Adrenal gland (tissue), 12 donors: ENCODE results near the gene MARK3. TPM values are rescaled to one million over a fixed set of nuclear protein-coding genes. Genes with fewer than 3 reads are reported as not detected.

Experiments used
- DNase-seq, 7 donors: peaks; one replicate each; pipeline ENCODE4 v3.0.0-alpha.2; 2019 to 2020
- H3K27ac ChIP-seq, 5 donors: fragments of 200-600 bp; sonication (generic) in 4 of 5; 1 replicate in 3 of 5; 2 replicates in 2 of 5; pipeline versions ENCODE4 v1.5.1 to v1.8.0; 2016 to 2020; ENCODE audit warnings: mild to moderate bottlenecking in 1 of 5
- H3K27me3 ChIP-seq: fragments of 200-600 bp; 2 replicates; pipeline ENCODE4 v1.8.0; 2021
- H3K36me3 ChIP-seq, 2 donors: fragments of 200-600 bp; replicated peaks in 1 of 2; 1 replicate in 1 of 2; 2 replicates in 1 of 2; pipeline versions ENCODE4 v1.5.1 to v1.8.0; 2018 to 2022
- H3K4me1 ChIP-seq, 2 donors: fragments of 200-600 bp; replicated peaks in 1 of 2; 1 replicate in 1 of 2; 2 replicates in 1 of 2; pipeline versions ENCODE4 v1.5.1 to v1.8.0; 2018 to 2021
- H3K4me3 ChIP-seq, 4 donors: fragments of 200-600 bp; sonication (generic) in 3 of 4; one replicate each; pipeline ENCODE4 v1.5.1; 2016 to 2018
- H3K9me3 ChIP-seq, 3 donors: fragments of 200-600 bp; sonication (generic) in 1 of 3; replicated peaks in 1 of 3; 1 replicate in 2 of 3; 2 replicates in 1 of 3; pipeline versions ENCODE4 v1.5.1 to v1.8.0; 2016 to 2021
- CTCF ChIP-seq, 6 experiments: fragments of 450-650 bp in 4 of 6; fragments of 200-600 bp in 2 of 6; sonication (generic) in 1 of 6; IDR thresholded peaks; 1 replicate in 5 of 6; 2 replicates in 1 of 6; pipeline versions ENCODE4 v1.5.1 to v1.8.0; 2016 to 2021; ENCODE audit warnings: antibody characterized with exemption in 6 of 6, mild to moderate bottlenecking in 2 of 6, moderate library complexity in 1 of 6
- POLR2A ChIP-seq, 2 donors: fragments of 450-650 bp; IDR thresholded peaks; one replicate each; pipeline ENCODE4 v1.6.1; 2017; ENCODE audit warnings: antibody characterized with exemption in 2 of 2, mild to moderate bottlenecking in 2 of 2, moderate library complexity in 1 of 2
- WGBS, 4 donors: extraction: QIAGEN DNeasy Blood & Tissue Kit in 2 of 4; methylation state at CpG; one replicate each; pipeline versions ENCODE4 v1.1.5 to v1.1.7; 2013 to 2017; 5-methylcytosine and 5-hydroxymethylcytosine counted together
- intact Hi-C, 2 donors: fragments of 100-400 bp; cut with DNase I; formaldehyde crosslinking; loops; one replicate each; pipeline versions ENCODE4 v1.14.1 to v1.15.0; 2022 to 2023
- polyA plus RNA-seq, 3 donors: library from polyadenylated mRNA; stranded (reverse); fragments of 200-250 nt in 2 of 3; fragments of 350-450 nt in 1 of 3; fragmentation: Illumina TruSeq in 1 of 3; extraction: RNeasy Lipid Tissue Mini Kit (QIAGEN cat#74804) in 1 of 3; gene quantifications; one replicate each; pipeline ENCODE4 v1.2.3, GENCODE V29; 2013 to 2014
- total RNA-seq, 9 donors: library from RNA; depleted of rRNA in 4 of 9; stranded (reverse); fragments of >200 nt in 4 of 9; fragments of 120-200 nt in 1 of 9; fragmentation: NEBNext Ultra II Directional in 1 of 9; extraction: Animal tissue kit (Norgen Biotek cat#: 25700) in 1 of 9; gene quantifications; one replicate each; pipeline versions ENCODE4 v1.1.0 to v1.2.4, GENCODE V29; 2013 to 2023
- donor health status: healthy with polysubstance abuse.
- donor health status: Bipolar disorder and iron deficiency.
- donor health status: DM: yes; HTN: yes; CAD: no.
- donor health status: DM: no; HTN: no; CAD: no.
- donor health status: DM: no; HTN: no; CAD: no.
- donor health status: DM: yes; HTN: yes; CAD: no.

MARK3 gene
- total and polyA plus RNA-seq, 12 donors, result 73.1 to 233 (median 94.6) TPM

- Histone ChIP-seq H3K4me3 (no peak overlapping the region), H3K27ac (peak overlapping the region in 4 of 5 donors; percentile 17 to 53 (median 32)), H3K9me3 (no peaks in the 10 kb centered on the region), H3K4me1 (peaks cover 18 to 26% of the 10 kb centered on the region in 2 donors), H3K36me3 (peaks cover 4 to 41% of the 10 kb centered on the region in 2 donors), H3K27me3 (no peaks in the 10 kb centered on the region)
- no peak for TF ChIP-seq CTCF (IDR thresholded peaks at IDR 0.05)
- TF ChIP-seq POLR2A (IDR thresholded peaks at IDR 0.05), result no peak
- peak in 3 of 7 donors; percentile 6 to 44 (median 10) for DNase-seq
- 77 to 88% (median 83%) methylated on average over 3 of the region's 3 CpGs for WGBS, 4 donors
- intact Hi-C loops, result no loop called here
Observed at GRCh38 chr14:103507751-103508150, 122.5 kb downstream of the MARK3 start.

- no peak overlapping the region for H3K4me3 ChIP-seq
- no peaks in the 10 kb centered on the region for H3K27me3 ChIP-seq
- peaks cover 0 to 31% of the 10 kb centered on the region in 2 donors for H3K36me3 ChIP-seq
- DNase-seq, result peak in 4 of 7 donors; percentile 57 to 79 (median 70)
- TF ChIP-seq POLR2A (IDR thresholded peaks at IDR 0.05), result no peak
- no peak for TF ChIP-seq CTCF (IDR thresholded peaks at IDR 0.05)
- H3K9me3 ChIP-seq, result no peaks in the 10 kb centered on the region
- peaks cover 18 to 29% of the 10 kb centered on the region in 2 donors for H3K4me1 ChIP-seq
- 49 to 60% (median 53%) methylated on average over 16 of the region's 16 CpGs for WGBS, 4 donors
- H3K27ac ChIP-seq, result peak overlapping the region in 4 of 5 donors; percentile 18 to 62 (median 44)
- intact Hi-C loops, result no loop called here
Observed at GRCh38 chr14:103508521-103509329, 123.5 kb downstream of the MARK3 start.

GRCh38 chr14:103509864-103510723, 124.9 kb downstream of the MARK3 start:
- no peaks in the 10 kb centered on the region for H3K27me3 ChIP-seq
- peaks cover 0 to 18% of the 10 kb centered on the region in 2 donors for H3K36me3 ChIP-seq
- H3K27ac ChIP-seq, result peak overlapping the region in 1 of 5 donors; percentile 52
- no peak overlapping the region for H3K4me3 ChIP-seq
- H3K4me1 ChIP-seq, result peaks cover 18 to 29% of the 10 kb centered on the region in 2 donors
- DNase-seq, result peak in 2 of 7 donors; percentile 11 to 17
- WGBS, 4 donors, result 89 to 93% (median 90%) methylated on average over 7 to 11 of the region's 11 CpGs
- intact Hi-C loops, result no loop called here
- TF ChIP-seq CTCF (IDR thresholded peaks at IDR 0.05) (no peak), POLR2A (IDR thresholded peaks at IDR 0.05) (no peak)
- no peaks in the 10 kb centered on the region for H3K9me3 ChIP-seq
